ENCODE data around the gene LYPD6B.

Gene LYPD6B

GRCh38 chr2:149145314-149146295 lies 107.1 kb downstream of the LYPD6B start:
- Histone ChIP-seq H3K9me3 (ENCODE audit: low read length) (no peaks in the 10 kb centered on the region), H3K9me2 (ENCODE audit: low read depth, low read length) (no peaks in the 10 kb centered on the region), H4K20me1 (ENCODE audit: insufficient read depth, low read length) (no peaks in the 10 kb centered on the region), H3K36me3 (ENCODE audit: insufficient read depth, low read length) (no peaks in the 10 kb centered on the region), H2AFZ (ENCODE audit: low read length) (no peak overlapping the region), H3K27ac (ENCODE audit: low read depth, low read length, poor library complexity, severe bottlenecking) (no peak overlapping the region), H3K4me1 (ENCODE audit: insufficient read depth, low read length, severe bottlenecking) (no peaks in the 10 kb centered on the region), H3K9ac (ENCODE audit: low read length) (no peak overlapping the region), H3K4me2 (ENCODE audit: low read length) (no peak overlapping the region), H3F3A (ENCODE audit: insufficient read depth, low read length) (no peaks in the 10 kb centered on the region), H3K27me3 (ENCODE audit: insufficient read depth, low read length) (no peaks in the 10 kb centered on the region), H3K4me3 (ENCODE audit: low read depth, low read length, poor library complexity, severe bottlenecking) (no peak overlapping the region), H3K79me2 (ENCODE audit: insufficient read depth, low read length) (no peaks in the 10 kb centered on the region)
- TF ChIP-seq EZH2 (IDR thresholded peaks at IDR 0.05; ENCODE audit: borderline replicate concordance, low read length), result no peak
- TF ChIP-seq, protein P1, sequence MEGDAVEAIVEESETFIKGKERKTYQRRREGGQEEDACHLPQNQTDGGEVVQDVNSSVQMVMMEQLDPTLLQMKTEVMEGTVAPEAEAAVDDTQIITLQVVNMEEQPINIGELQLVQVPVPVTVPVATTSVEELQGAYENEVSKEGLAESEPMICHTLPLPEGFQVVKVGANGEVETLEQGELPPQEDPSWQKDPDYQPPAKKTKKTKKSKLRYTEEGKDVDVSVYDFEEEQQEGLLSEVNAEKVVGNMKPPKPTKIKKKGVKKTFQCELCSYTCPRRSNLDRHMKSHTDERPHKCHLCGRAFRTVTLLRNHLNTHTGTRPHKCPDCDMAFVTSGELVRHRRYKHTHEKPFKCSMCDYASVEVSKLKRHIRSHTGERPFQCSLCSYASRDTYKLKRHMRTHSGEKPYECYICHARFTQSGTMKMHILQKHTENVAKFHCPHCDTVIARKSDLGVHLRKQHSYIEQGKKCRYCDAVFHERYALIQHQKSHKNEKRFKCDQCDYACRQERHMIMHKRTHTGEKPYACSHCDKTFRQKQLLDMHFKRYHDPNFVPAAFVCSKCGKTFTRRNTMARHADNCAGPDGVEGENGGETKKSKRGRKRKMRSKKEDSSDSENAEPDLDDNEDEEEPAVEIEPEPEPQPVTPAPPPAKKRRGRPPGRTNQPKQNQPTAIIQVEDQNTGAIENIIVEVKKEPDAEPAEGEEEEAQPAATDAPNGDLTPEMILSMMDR (IDR thresholded peaks at IDR 0.05; ENCODE audit: low read length), result no peak

DNA sequence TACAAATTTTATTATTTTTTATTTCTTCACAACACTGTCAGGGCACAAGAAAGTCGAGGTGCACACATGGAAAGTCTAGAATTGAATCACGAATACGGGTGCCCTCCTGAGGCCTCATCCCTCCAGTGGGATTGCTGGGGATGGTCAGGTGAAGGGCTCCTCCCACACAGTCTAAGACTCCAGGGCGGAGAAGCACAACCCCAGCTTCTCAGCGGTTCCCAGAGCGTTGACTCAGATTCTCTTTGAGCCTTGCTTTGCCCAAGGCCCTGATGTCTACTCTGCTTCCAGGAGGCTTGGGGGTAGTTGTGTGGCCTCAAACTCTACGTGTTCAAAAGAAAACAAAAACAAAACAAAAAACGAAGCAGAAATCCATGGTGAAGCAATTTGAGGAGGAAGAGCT lies 108.4 kb downstream of the LYPD6B start:
- TF ChIP-seq, protein P1 (IDR thresholded peaks at IDR 0.05; ENCODE audit: low read length), result no peak
- no peak for TF ChIP-seq EZH2 (IDR thresholded peaks at IDR 0.05; ENCODE audit: borderline replicate concordance, low read length)
- H3F3A ChIP-seq (ENCODE audit: insufficient read depth, low read length), result no peaks in the 10 kb centered on the region

GRCh38 chr2:149148194-149149006 lies 109.9 kb downstream of the LYPD6B start:
- Histone ChIP-seq H3K9ac (ENCODE audit: low read length) (no peak overlapping the region), H3K4me1 (ENCODE audit: insufficient read depth, low read length, severe bottlenecking) (no peaks in the 10 kb centered on the region), H4K20me1 (ENCODE audit: insufficient read depth, low read length) (no peaks in the 10 kb centered on the region), H3K4me3 (ENCODE audit: low read depth, low read length, poor library complexity, severe bottlenecking) (no peak overlapping the region), H3K9me3 (ENCODE audit: low read length) (no peaks in the 10 kb centered on the region), H3K27ac (ENCODE audit: low read depth, low read length, poor library complexity, severe bottlenecking) (no peak overlapping the region), H3K79me2 (ENCODE audit: insufficient read depth, low read length) (no peaks in the 10 kb centered on the region), H3K9me2 (ENCODE audit: low read depth, low read length) (no peaks in the 10 kb centered on the region), H3K4me2 (ENCODE audit: low read length) (no peak overlapping the region), H3K36me3 (ENCODE audit: insufficient read depth, low read length) (no peaks in the 10 kb centered on the region), H2AFZ (ENCODE audit: low read length) (no peak overlapping the region), H3K27me3 (ENCODE audit: insufficient read depth, low read length) (no peaks in the 10 kb centered on the region), H3F3A (ENCODE audit: insufficient read depth, low read length) (no peaks in the 10 kb centered on the region)
- TF ChIP-seq, protein P1 (IDR thresholded peaks at IDR 0.05; ENCODE audit: low read length), result no peak
- TF ChIP-seq EZH2 (IDR thresholded peaks at IDR 0.05; ENCODE audit: borderline replicate concordance, low read length), result no peak

More for the DNA sequence above, 108.4 kb downstream of the LYPD6B start:
- Histone ChIP-seq H3K79me2 (ENCODE audit: insufficient read depth, low read length) (no peaks in the 10 kb centered on the region), H3K4me3 (ENCODE audit: low read depth, low read length, poor library complexity, severe bottlenecking) (no peak overlapping the region), H3K27me3 (ENCODE audit: insufficient read depth, low read length) (no peaks in the 10 kb centered on the region), H3K27ac (ENCODE audit: low read depth, low read length, poor library complexity, severe bottlenecking) (no peak overlapping the region), H3K4me2 (ENCODE audit: low read length) (no peak overlapping the region), H3K9ac (ENCODE audit: low read length) (no peak overlapping the region), H3K9me2 (ENCODE audit: low read depth, low read length) (no peaks in the 10 kb centered on the region), H2AFZ (ENCODE audit: low read length) (no peak overlapping the region), H4K20me1 (ENCODE audit: insufficient read depth, low read length) (no peaks in the 10 kb centered on the region), H3K4me1 (ENCODE audit: insufficient read depth, low read length, severe bottlenecking) (no peaks in the 10 kb centered on the region), H3K36me3 (ENCODE audit: insufficient read depth, low read length) (no peaks in the 10 kb centered on the region), H3K9me3 (ENCODE audit: low read length) (no peaks in the 10 kb centered on the region)

All from OCI-LY1 (cell line).